A204.1 (cell line): Measurements from ENCODE around the gene ADCY2.

ENCODE experiments used
- FAIRE-seq: peaks from 2 replicates; lab custom pipeline; 2012; peaks lifted over from hg19 to GRCh38; lab: Jason Lieb, UNC

The ADCY2 gene

DNA sequence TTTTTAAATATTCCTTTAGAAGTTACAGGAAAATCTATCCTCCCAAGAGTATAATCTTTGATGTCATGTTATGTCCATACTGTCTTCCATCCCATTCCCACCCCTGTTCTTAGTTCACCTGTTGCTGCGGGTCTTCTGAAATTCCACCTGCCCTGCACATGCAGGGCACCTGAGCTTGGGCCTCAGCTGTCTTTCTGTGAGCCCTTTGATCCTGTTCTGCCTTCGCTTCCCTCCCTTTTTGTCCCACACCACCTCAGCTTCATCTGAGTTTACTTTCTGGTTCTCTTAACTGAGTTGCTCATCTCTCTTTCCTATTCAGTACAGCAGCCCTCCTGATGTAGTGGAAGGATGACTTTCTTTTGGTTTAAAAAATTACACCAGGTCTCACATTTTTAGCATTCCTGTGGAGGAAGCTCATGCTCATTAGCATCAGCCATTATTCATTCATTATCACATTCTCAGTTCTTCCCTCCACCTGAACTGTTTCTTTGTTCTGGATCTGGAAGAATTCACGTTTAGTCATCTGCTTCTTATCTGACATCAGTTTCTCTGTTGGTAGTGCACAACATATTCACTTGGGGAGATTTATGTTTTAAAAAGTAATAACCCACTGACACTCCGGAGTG, 211.0 kb downstream of the ADCY2 start:
- no peak for FAIRE-seq

DNA sequence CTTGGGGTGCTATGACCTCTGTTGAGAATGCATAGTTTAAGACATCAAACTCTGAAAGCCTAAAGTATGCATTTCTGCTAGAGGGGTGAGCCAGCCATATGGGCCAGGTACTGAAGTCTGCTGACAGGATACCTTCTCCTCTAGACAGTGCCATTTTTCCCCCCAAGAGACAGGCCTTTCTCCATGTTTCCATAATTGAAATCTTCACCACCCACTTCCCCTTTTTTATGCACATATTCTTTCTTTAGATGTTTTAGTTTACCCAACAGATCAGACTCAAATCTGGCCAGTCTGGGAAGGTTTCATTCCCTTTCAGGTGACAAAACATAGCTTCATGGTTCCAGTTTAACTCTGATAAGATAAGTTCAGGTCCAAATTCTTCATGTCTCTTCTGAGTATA, 212.8 kb downstream of the ADCY2 start:
- no peak for FAIRE-seq

DNA sequence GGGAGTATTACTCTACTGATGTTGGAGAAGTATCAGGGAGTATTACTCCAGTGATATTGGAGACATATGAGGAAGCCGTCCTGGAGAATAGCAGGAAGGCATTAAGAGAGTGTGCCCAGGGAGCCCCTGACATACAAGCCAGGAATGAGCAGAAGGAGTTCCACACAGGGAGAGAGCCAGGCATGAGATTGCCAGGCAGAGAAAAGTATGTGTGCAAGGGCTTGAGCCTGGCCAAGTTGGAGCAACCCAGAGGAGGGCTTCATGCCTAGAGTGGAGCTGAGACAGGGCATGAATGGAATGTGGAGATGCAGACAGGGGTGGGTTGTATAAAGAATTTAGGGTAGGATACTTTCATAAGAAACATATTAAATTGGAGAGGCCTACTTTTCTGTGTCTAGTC, 213.8 kb downstream of the ADCY2 start:
- FAIRE-seq: no peak

DNA sequence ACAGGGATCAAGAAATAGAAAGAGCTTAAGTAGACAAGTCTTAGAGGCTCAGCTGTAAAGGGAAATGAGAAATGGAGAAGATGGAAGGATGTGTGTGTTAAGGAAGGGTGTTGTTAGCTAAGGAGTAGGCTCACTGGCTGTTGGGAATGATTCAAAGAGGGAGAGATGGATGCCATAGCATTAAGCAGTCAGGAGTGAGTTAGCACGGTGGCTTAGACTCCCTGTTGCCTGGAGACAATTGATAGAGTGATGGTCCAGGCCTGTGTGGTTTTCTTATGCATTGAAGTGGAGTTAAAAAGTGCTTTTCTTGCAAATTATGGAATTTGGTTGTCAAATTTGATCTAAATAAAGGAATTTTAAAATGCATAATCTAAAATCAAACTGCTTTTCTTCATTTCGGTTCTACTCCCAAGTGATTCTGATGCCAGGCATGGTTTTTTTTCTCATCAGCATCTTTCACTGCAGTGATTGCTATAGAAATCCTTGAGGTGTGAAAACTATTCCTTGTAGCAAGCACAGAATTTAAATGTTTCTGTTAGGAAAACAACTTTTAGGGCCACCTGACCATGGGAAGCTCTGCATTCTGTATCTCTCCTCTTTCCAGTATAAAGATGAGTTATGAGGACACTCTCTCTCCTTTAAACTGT, 214.7 kb downstream of the ADCY2 start:
- no peak for FAIRE-seq

DNA sequence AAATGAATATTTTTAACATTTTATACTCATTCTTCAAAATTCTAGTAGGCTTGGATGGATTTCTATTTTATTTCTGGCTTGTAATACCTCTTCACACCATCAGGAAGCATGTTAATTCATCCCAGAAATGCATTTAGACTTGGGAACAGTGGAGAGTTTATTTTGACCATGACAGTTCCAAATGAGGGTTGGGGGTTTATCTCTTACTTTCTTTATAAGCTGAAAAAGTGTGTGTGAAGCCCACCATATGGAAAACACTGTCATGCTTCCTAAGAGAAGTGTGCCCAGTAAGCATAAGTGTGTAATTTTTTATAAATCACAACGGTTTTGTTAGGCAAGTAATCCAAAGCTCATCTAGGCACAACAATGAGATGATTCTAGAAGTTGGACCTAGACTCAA, 215.6 kb downstream of the ADCY2 start:
- FAIRE-seq: no peak

DNA sequence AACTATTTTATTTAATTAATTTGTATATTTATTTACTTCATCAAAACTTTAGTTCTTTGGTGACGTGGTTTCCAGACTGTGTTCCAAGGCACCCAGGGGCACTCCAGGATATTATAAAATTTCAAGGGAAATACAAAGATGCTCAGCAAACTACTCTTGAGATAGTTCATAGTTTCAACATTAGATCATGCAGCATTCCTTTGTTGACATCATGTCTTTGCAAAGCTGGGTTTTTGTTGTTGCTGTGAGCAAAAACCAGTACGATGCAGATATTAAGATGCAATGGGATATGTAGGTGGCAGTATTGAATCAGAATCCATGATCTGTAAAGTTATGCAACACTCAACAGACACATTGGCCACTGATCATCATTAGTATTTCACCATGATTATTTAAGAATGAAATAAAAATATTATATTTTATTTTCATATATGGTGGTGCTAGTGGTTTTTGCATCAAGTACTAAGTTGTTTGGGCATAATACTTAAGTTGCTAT, 219.7 kb downstream of the ADCY2 start:
- no peak for FAIRE-seq

DNA sequence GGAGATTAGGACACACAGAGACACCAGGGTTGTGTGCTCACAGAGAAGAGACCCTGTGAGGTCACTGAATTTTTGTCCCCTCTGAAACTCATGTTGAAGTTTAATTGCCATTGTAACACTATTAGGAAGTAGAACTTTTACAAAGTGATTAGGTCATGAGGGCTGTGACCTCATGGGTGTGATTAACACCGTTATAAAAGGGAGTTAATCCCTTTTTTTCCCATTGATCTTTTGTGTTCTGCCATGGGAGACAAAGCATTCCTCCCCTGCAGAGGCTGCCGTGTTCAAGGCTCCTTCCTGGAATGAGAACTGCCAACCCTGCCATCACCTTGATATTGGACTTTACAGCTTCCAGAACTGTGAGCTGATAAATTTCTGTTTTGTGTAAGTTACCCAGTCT, 221.0 kb downstream of the ADCY2 start:
- no peak for FAIRE-seq

DNA sequence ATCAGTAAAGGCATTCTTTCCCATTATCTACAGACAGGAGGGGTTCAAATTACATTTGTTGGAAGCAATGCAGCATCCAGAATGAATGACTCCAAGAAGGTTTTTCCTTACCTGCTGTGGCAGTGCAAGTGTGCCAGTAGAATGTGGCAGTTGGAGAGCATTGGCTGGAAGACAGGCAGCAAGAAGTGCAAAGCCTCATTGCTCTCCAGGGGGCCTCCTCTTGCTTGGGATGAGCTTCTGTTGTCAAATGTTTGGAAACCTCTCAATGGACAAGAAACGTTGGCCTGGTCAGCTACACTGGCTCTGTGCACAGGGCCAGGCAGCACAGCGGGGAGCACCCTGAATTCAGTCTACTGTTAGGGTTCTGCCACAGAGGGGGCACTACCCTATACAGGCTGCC, 226.6 kb downstream of the ADCY2 start:
- FAIRE-seq: no peak

DNA sequence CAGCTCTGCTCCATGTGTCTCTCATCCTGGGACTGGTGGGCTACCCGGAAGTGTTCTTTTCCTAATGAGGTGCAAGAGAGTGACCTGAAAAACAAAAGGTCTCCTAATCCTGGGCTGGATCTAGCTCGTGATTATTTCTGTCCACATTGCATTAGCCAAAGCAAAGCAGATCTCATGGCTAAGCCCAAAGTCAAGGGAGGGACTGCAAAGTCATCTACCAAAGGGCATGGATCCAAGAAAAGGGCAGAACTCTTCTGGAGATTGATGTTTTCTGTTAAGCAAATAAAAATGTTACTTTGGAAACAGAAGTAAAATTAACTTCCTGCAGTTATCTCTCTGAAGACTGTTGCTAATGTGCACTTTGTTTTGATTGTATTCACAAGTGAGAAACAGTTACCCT, 229.8 kb downstream of the ADCY2 start:
- no peak for FAIRE-seq

DNA sequence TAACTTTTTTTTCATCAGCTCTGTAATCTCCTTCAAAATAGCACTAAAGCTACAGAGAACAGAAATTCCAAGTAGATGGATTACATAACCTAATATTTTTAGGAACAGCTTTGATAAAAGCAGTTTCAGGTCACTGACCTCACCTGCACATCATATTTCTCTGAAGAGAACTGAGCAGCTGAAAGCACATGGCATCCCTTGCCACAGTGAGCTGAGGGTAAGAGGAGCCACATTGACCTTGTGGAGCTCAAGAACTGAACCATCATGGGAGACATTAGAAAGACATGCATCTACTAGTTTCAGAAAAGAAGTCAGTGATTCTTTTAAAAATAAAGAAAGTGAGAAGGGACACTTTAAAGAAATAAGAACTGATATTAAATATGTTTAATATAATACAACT, 232.3 kb downstream of the ADCY2 start:
- FAIRE-seq: no peak

DNA sequence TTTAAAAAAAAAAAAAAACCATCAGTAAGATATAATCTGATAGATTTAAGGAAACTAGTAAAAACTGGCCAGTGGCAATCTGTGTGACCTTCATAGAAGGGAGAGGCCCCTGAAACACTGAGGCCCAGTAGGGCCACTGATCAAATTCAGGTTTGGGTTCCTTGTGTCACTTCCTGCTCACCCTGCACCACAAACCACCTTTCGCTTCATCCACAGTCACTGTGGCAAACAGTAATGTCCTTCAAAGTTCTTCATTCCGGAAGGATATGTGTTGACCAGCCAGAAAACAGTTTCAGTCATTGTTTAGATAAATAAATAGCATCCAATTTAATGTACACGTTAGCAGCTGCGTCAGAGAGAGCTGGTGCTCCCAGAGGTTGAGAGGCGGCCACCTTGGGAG, 232.9 kb downstream of the ADCY2 start:
- FAIRE-seq: no peak

DNA sequence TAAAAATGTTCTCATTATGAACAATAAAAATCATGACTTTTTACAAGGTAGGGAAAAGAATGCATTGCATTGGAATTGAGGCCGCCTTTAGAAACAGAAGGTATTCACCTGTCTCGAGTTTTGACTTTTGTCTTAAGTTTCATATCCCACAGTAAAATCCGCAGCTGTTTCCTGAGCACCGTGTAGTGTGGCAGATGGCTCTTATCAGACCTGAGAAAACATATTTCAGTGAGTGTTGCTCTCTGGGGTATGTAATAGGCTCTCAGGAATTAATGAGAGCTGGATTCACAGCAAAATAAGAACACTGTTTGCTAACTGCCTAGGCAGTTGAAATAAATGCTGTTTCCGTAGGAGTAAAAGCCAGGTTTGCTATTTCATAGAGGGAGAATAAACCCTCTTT, 233.6 kb downstream of the ADCY2 start:
- no peak for FAIRE-seq

DNA sequence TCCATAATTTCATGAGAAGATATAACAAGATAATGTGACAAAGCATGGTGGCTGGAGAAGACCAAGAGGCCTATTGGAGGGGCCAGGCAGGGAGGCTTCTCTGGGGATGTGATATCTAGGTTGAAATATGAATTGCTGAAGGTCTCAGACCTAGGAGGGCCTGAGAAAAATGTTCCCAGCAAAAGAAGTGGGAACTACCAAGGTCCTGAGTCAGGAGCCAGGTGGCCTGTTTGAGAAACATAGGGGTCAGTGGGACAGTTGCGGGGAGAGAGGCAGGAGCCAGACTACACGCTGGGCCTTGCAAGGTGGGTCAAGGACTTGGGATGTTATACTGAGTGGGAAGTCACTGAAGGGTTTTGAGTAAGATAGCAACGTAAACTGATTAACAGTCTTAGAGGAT, 238.9 kb downstream of the ADCY2 start:
- FAIRE-seq: no peak

DNA sequence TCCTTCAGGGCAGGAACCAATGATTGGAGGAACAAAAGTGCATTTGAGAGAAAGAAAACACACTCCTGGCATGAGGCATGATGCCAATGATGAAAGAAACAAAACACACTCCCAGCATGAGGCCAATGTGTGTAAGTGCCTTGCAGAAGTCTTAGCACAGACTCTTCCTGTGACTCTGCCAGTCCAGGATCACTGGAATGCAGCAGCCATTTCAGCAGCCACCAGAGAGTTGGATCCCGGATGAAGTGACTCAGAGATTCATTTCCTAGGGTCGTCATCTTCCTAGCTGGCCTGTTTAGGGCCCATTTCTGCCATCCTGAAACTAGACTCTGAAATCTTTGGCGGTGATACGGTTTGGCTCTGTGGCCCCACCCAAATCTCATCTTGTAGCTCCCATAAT, 242.5 kb downstream of the ADCY2 start:
- no peak for FAIRE-seq

DNA sequence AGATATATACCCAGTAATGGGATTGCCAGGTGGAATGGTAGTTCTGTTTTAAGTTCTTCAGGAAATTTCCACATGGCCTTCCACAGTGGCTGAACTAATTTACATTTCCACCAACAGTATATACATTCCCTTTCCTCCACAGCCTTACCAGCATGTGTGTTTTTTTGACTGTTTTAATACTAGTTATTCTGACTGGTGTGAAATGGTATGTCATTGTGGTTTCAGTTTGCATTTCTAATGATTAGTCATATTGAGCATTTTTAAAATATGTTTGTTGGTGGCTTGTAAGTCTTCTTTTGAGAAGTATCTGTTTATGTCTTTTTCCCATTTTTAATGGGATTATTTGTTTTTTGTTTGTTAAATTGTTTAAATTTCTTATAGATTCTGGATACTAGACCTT, 246.1 kb downstream of the ADCY2 start:
- no peak for FAIRE-seq

DNA sequence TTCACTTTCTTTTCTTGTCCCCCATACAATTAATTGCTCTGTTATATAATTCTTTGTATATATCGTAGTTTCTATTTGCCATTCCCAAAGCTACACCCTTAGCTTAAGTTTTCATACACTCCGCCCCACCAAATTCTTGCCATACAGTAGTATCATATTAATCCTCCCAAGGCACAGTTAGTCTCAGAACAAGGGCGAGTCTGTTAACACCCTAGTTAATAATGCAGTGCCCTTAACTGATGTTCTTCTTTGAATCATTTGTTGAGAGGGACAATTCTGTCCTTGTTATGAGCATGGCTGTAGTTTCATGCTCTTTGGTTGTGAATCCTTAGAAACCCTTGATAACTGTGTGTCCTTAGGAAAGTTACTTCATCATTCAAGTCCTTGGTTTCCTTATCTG, 248.8 kb downstream of the ADCY2 start:
- FAIRE-seq: no peak

DNA sequence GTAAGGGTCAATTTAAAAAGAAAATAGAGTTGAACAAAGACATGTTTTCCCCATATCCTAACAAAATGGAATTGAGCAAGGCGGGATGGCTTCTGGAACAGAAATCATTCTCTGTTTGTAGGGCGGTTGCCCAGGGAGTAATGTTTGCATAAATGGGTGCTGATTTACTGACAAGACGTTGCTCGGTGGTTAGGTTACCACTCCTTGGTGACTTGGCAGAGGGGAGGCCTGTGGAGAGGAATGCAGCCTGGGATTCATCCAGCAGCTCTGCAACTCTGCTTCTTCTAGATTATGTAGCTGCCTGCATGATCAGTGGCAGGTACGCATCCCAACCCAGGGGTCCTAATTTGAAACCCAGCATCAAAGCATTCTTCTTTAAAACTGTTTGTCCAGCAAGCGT, 254.8 kb downstream of the ADCY2 start:
- no peak for FAIRE-seq

DNA sequence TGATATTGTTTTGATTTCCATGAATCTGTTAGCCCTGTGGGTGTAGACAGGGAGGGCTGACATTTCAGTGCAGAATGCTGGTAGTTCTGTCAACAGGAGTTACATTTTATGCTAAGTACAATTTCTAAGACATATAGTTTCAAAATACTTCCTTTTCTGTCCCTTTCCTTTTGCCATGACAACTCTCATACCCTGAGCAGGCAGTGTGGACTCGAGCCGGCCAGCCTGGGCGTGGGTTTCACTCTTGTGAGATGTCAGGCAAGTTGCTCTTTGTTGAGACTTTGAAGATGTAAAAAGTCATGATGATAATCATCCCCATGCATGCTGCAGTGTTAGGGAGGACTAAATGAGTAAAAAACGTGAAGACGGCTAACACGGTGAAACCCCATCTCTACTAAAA, 257.1 kb downstream of the ADCY2 start:
- FAIRE-seq: no peak

DNA sequence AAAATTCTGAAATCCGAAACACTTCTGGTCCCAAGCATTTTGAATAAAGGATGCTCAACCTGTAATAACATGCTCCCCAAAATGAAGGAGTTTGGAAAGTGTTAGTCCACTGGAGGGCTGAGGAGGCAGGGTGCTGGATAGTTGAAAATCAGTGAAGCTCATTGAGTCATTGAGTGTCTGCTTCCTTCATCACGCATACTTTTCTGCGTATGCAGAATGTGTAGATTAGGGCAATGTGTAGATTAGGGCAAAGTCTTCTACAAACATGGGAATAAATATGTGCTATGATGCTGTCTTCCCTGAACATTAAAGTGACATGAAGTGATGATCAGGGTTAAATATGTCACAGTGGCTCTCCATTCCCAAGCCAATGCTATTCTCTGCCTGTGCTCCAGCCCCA, 261.2 kb downstream of the ADCY2 start:
- no peak for FAIRE-seq

DNA sequence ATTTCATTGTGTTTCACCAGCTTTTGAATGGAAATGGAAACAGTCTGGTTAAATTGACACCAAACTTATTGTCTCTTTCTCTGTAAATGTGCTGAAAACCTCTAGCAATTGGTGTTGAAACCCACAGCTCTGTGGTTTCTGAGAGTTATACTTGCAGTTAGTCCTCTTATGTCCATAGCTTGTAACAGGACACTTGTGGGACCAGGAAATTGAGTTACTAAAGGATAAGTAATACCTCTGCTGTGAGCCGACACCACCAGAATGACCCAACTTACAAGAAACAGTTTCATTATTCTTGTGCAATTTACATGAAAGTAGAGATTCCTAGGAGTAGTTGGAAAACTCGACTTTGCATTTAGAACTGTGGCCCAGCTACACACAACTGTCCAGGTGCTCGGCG, 263.5 kb downstream of the ADCY2 start:
- FAIRE-seq: no peak

DNA sequence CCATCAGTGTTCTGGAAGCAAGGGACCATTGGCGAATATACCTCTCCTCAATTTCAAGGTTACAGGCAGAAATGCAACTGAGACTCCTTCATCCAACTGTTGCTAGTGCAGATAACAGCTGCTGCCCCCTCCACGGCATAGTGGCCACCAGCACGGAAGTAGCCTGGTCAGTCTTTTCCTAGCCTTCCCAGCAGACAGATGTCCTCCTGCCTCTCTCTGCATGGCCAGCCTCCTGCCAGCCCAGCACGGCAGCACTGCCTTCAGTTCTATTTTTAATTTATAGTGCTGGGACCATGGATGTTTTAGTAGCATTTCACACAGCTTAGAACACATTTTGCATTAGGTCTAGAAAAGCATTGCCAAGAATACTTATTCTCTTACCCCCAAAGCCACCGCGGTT, 266.4 kb downstream of the ADCY2 start:
- no peak for FAIRE-seq

DNA sequence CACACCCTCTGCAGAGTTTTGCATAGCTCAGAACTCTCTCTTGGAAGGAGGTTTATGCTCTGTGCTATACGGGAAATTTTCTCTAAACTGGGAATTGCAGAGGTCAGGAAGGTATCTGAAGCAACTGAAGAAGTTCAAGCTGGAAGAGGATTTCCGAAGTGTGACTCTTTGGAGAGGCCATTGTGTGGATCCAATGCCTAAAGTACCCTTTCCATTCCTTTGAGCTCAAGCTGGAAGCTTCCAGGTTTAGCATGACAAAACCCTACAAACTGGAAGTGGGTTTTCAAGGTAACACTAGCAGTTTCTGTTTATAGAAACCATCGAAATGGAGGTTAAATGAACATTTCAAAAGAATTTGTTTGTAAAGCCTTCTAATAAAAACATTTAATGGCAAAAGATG, 267.9 kb downstream of the ADCY2 start:
- no peak for FAIRE-seq

DNA sequence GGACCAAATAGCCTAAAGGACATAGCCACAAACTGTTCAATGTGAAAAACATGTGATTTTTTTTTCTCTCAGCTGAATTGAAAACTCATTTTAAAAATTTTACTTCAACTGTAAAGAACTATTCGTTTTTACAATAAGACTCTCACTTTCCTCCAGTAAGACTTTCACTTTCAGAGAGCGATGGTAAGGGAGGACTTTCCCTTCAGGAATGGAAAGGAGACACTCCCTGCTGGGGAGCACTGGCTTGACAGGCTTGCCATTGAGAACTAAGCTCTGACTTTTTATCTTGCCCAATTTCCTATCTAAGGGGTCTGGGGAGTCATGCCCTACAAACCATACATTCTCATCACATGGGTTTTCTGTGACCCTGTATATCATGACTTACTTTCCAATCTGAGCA, 268.3 kb downstream of the ADCY2 start:
- no peak for FAIRE-seq

DNA sequence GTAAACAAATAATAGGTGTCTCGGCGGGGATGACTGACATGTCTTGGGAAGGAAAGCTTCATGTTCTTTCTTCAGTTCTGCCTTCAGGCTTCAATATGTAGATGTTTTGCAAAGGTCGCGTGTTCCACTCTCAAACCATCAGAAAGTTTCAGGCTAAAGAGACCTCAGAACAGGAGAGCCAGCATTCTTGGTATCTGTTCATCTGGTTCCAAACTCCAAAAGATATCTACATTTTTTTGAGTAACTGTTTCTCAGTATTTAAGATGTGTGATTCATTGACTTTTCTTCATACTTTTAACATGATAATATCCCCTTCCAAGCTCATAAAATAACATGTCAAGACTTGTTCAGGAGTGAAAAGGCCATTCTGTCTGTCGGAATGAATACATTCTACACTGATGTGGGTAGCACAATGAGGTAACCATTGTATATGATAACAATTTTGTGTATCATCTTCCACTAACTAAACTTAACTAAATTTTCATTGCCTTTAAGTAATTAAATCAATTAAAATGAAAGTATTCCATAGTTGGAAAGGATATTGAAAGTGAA, 271.4 kb downstream of the ADCY2 start:
- no peak for FAIRE-seq
